Ovary (tissue), 9 donors: Measurements from ENCODE around the gene TNIK. TPM values are rescaled to one million over a fixed set of nuclear protein-coding genes. Genes with fewer than 3 reads are reported as not detected.

Source experiments
- DNase-seq, 5 donors: peaks; one replicate each; pipeline ENCODE4 v3.0.0-alpha.2; 2019 to 2020
- H3K27ac ChIP-seq, 2 donors: fragments of 200-600 bp; one replicate each; pipeline versions ENCODE4 v1.5.1 to v1.8.0; 2019 to 2022
- H3K27me3 ChIP-seq: fragments of 200-600 bp; one replicate; pipeline ENCODE4 v1.8.0; 2022
- H3K36me3 ChIP-seq: fragments of 200-600 bp; sonication (generic); one replicate; pipeline ENCODE4 v1.5.1; 2019
- H3K4me1 ChIP-seq: one replicate; pipeline ENCODE4 v1.8.1; 2013; ENCODE audit warnings: mild to moderate bottlenecking, moderate library complexity; ENCODE audit not compliant: insufficient read depth
- H3K4me3 ChIP-seq: fragments of 200-600 bp; sonication (generic); one replicate; pipeline ENCODE4 v1.5.1; 2017
- H3K9me3 ChIP-seq, 2 donors: fragments of 200-600 bp in 1 of 2; sonication (generic) in 1 of 2; one replicate each; pipeline versions ENCODE4 v1.5.1 to v1.8.1; 2013 to 2019; ENCODE audit warnings: mild to moderate bottlenecking in 1 of 2, moderate library complexity in 1 of 2
- CTCF ChIP-seq, 3 donors: fragments of 450-650 bp in 2 of 3; fragments of 200-600 bp in 1 of 3; IDR thresholded peaks; one replicate each; pipeline versions ENCODE4 v1.5.1 to v1.8.0; 2016 to 2022; ENCODE audit warnings: antibody characterized with exemption in 3 of 3, mild to moderate bottlenecking in 1 of 3
- EP300 ChIP-seq: sonication (generic); formaldehyde crosslinking; IDR thresholded peaks from one replicate; pipeline ENCODE4 v1.6.1; 2017; ENCODE audit warnings: antibody characterized with exemption
- POLR2A ChIP-seq: fragments of 450-650 bp; IDR thresholded peaks from one replicate; pipeline ENCODE4 v1.6.1; 2017; ENCODE audit warnings: antibody characterized with exemption, mild to moderate bottlenecking, moderate library complexity
- WGBS, 3 donors: extraction: QIAGEN DNeasy Blood & Tissue Kit in 1 of 3; methylation state at CpG; one replicate each; pipeline versions ENCODE4 v1.1.5 to v1.1.7; 2013 to 2017; 5-methylcytosine and 5-hydroxymethylcytosine counted together
- intact Hi-C, 4 donors: fragments of 100-400 bp; cut with DNase I; formaldehyde crosslinking; loops; one replicate each; pipeline versions ENCODE4 v1.11.0 to v1.15.1; 2022 to 2023
- polyA plus RNA-seq, 2 donors: library from polyadenylated mRNA; stranded (reverse); fragments of 200-250 nt in 1 of 2; fragments of 350-450 nt in 1 of 2; fragmentation: Illumina TruSeq in 1 of 2; extraction: RNeasy Lipid Tissue Mini Kit (QIAGEN cat#74804) in 1 of 2; gene quantifications; one replicate each; pipeline ENCODE4 v1.2.3, GENCODE V29; 2013 to 2014
- total RNA-seq, 7 donors: library from RNA; depleted of rRNA in 2 of 7; stranded (reverse); fragments of >200 nt in 2 of 7; fragmentation: NEBNext Ultra II Directional in 3 of 7; extraction: Animal tissue kit (Norgen Biotek cat#: 25700) in 3 of 7; gene quantifications; one replicate each; pipeline versions ENCODE4 v1.1.0 to v1.2.4, GENCODE V29; 2016 to 2023
- donor health status: DM: no; HTN: no; CAD: no; lungs with moderate emphysema.
- donor health status: DM: no; HTN: no; CAD: no.
- donor health status: Bipolar disorder and iron deficiency.
- donor health status: DM: yes; HTN: yes; CAD: no.
- donor health status: DM: no; HTN: no; CAD: no.
- donor health status: DM: yes; HTN: yes; CAD: no.

TNIK gene
- total and polyA plus RNA-seq, 9 donors: 1.1 to 9.5 (median 4.5) TPM

DNA sequence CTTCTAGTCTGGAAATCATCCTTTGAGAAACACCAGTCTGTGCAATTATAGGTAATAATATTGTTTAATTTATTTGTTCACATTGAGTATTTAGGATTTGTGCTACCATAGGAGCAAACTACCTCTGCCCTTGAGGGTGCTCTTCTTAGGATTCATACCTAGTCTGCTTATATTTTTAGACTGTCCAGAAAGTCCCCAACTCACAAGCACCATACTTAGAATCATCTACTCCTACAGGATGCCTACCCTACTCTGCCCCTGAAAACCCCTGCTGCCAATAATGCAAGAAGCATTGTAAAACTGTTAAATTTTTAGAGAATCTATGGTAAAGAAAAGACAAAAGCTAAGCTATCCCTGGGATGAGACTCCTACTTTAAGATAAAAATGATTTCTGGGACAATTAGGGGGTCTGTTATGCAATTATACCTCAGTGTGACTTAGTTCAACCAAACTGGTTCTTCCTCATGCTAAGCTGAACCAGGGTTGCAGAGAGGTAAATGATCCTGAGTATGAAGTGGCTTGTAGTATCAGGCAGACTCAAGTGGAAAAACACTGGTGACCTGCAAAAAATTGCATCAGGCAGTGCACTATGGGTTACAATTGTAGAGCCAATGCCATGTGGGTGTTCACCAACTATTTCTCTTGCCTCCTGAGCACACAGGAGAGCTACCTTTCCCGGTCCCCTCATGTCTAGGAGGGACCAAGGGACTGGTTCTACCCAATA, 133.3 kb downstream of the TNIK start:
- Histone ChIP-seq H3K4me3 (no peak overlapping the region), H3K9me3 (no peaks in the 10 kb centered on the region), H3K4me1 (no peaks in the 10 kb centered on the region), H3K36me3 (no peaks in the 10 kb centered on the region), H3K27me3 (no peaks in the 10 kb centered on the region), H3K27ac (no peak overlapping the region)
- WGBS, 3 donors: 92 to 100% (median 92%) methylated on average over 1 of the region's 1 CpG
- DNase-seq: no peak
- TF ChIP-seq CTCF (IDR thresholded peaks at IDR 0.05) (no peak), EP300 (no peak), POLR2A (no peak)
- intact Hi-C loops: no loop called here

- DNase-seq: no peak
- H3K36me3 ChIP-seq: no peaks in the 10 kb centered on the region
- H3K27me3 ChIP-seq: no peaks in the 10 kb centered on the region
- 71 to 77% (median 76%) methylated on average over 3 of the region's 3 CpGs for WGBS, 3 donors
- H3K27ac ChIP-seq: no peak overlapping the region
- intact Hi-C loops: no loop called here
- no peak for TF ChIP-seq EP300
- H3K9me3 ChIP-seq: no peaks in the 10 kb centered on the region
- no peak overlapping the region for H3K4me3 ChIP-seq
- no peaks in the 10 kb centered on the region for H3K4me1 ChIP-seq
Observed at GRCh38 chr3:171323938-171324536, 136.2 kb downstream of the TNIK start.

DNA sequence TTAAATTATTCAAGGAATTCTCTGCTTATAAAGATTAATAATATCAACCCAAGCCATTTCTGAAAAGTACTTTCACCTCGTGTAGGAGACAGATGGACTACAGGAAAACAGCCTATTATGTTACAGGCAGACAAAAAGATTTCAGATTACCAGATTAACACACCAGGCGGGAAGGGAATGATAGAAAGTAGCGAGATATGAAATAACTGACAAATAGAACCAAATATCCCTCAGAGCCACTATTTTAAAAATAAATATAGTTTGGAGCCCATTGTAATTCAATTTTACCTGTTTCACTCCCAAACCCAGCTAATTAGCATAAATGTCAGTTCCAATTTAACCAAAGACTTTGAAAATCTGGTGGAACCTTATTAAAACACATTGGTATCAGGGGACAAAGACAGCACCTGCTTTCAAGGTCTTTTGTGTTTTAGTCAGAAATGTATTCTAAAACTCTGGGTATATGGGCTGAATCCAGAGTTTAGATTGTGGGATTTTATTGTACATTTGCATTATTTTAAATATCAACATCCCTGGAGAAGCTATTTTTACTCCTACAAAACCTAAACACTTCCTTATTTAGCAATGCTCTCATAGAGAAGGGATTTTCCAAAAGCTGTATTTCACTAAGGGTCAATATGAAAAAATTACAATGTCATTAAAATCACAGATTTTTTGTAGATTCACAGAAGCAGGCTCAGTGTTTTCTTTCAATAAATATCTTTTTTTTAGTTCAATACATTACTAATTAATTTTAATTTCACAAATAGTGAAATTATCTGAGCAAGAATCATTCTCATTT, 138.4 kb downstream of the TNIK start:
- Histone ChIP-seq H3K4me1 (no peaks in the 10 kb centered on the region), H3K27me3 (no peaks in the 10 kb centered on the region), H3K9me3 (no peaks in the 10 kb centered on the region), H3K4me3 (no peak overlapping the region), H3K36me3 (no peaks in the 10 kb centered on the region), H3K27ac (no peak overlapping the region)
- intact Hi-C loops: no loop called here
- TF ChIP-seq CTCF (IDR thresholded peaks at IDR 0.05) (no peak), EP300 (no peak), POLR2A (no peak)
- 13 to 25% (median 21%) methylated on average over 3 of the region's 3 CpGs for WGBS, 3 donors
- DNase-seq: no peak

GRCh38 chr3:171320750-171321558, 139.3 kb downstream of the TNIK start:
- intact Hi-C loops: no loop called here
- H3K9me3 ChIP-seq: no peaks in the 10 kb centered on the region
- no peak overlapping the region for H3K27ac ChIP-seq
- H3K36me3 ChIP-seq: no peaks in the 10 kb centered on the region
- no peaks in the 10 kb centered on the region for H3K4me1 ChIP-seq
- no peak for DNase-seq
- H3K4me3 ChIP-seq: no peak overlapping the region
- 5 to 14% (median 8%) methylated on average over 7 of the region's 7 CpGs for WGBS, 3 donors
- TF ChIP-seq CTCF (IDR thresholded peaks at IDR 0.05): no peak
- TF ChIP-seq EP300: no peak
- no peak for TF ChIP-seq POLR2A
- H3K27me3 ChIP-seq: no peaks in the 10 kb centered on the region
